Hepatocyte (in vitro differentiated cells): Measurements from ENCODE around the gene GRK6. TPM values are rescaled to one million over a fixed set of nuclear protein-coding genes. Genes with fewer than 3 reads are reported as not detected.

Experiments
- DNase-seq: peaks from one replicate; pipeline ENCODE4 v3.0.0-alpha.2; 2016; ENCODE audit warnings: low spot score
- H2AFZ ChIP-seq: fragments of 200-600 bp; sonication (generic); 2 replicates; pipeline ENCODE4 v1.6.0; 2016; ENCODE audit warnings: antibody characterized with exemption, mild to moderate bottlenecking
- H3K27ac ChIP-seq: fragments of 200-600 bp; sonication (generic); 2 replicates; pipeline ENCODE4 v1.5.1; 2016; ENCODE audit warnings: mild to moderate bottlenecking
- H3K27me3 ChIP-seq: fragments of 200-600 bp; sonication (generic); 2 replicates; pipeline ENCODE4 v1.6.1; 2016
- H3K36me3 ChIP-seq: fragments of 200-600 bp; sonication (generic); replicated peaks from 2 replicates; pipeline ENCODE4 v1.5.1; 2016; ENCODE audit warnings: low read depth; ENCODE audit not compliant: insufficient read depth
- H3K4me1 ChIP-seq: fragments of 200-600 bp; sonication (generic); 2 replicates; pipeline ENCODE4 v1.5.1; 2016; ENCODE audit warnings: mild to moderate bottlenecking, moderate library complexity; ENCODE audit not compliant: insufficient read depth
- H3K4me2 ChIP-seq: fragments of 200-600 bp; sonication (generic); 2 replicates; pipeline ENCODE4 v1.6.0; 2016
- H3K4me3 ChIP-seq: fragments of 200-600 bp; sonication (generic); 2 replicates; pipeline ENCODE4 v1.5.1; 2016; ENCODE audit warnings: mild to moderate bottlenecking
- H3K79me2 ChIP-seq: fragments of 200-600 bp; sonication (generic); 2 replicates; pipeline ENCODE4 v1.6.0; 2017; ENCODE audit warnings: mild to moderate bottlenecking
- H3K9me2 ChIP-seq: fragments of 200-600 bp; sonication (generic); replicated peaks from 2 replicates; pipeline ENCODE4 v1.6.0; 2017; ENCODE audit warnings: mild to moderate bottlenecking; ENCODE audit not compliant: insufficient read depth
- H3K9me3 ChIP-seq: fragments of 200-600 bp; sonication (generic); 2 replicates; pipeline ENCODE4 v1.5.1; 2016; ENCODE audit warnings: low read depth, mild to moderate bottlenecking
- H4K20me1 ChIP-seq: fragments of 200-600 bp; sonication (generic); 2 replicates; pipeline ENCODE4 v1.6.0; 2016; ENCODE audit warnings: mild to moderate bottlenecking; ENCODE audit not compliant: insufficient read depth, poor library complexity, severe bottlenecking
- CTCF ChIP-seq: fragments of 200-600 bp; sonication (generic); IDR thresholded peaks from 2 replicates; pipeline ENCODE4 v1.5.1; 2016; ENCODE audit warnings: antibody characterized with exemption, mild to moderate bottlenecking; ENCODE audit not compliant: poor library complexity
- EZH2 ChIP-seq: fragments of 200-600 bp; sonication (generic); IDR thresholded peaks from 2 replicates; pipeline ENCODE4 v1.6.1; 2016; ENCODE audit warnings: antibody characterized with exemption, mild to moderate bottlenecking, borderline replicate concordance
- EZH2phosphoT487 ChIP-seq: fragments of 200-600 bp; sonication (generic); IDR thresholded peaks from one replicate; pipeline ENCODE4 v1.6.1; 2018; ENCODE audit warnings: antibody characterized with exemption, mild to moderate bottlenecking, low read depth, moderate library complexity; ENCODE audit not compliant: unreplicated experiment, severe bottlenecking
- WGBS: methylation state at CpG from one replicate; pipeline ENCODE4 v1.1.6; 2016; ENCODE audit warnings: low lambda C conversion rate; ENCODE audit errors: missing lambda C conversion rate; 5-methylcytosine and 5-hydroxymethylcytosine counted together
- polyA plus RNA-seq: library from polyadenylated mRNA; unstranded; fragments of >200 nt; fragmentation: Nextera tagmentation; extraction: Ambion mirVana; gene quantifications from 2 replicates; pipeline ENCODE4 v1.2.1, GENCODE V29; 2016
- total RNA-seq: library from RNA; depleted of rRNA; stranded (reverse); fragments of >200 nt; gene quantifications from 2 replicates; pipeline ENCODE4 v1.2.3, GENCODE V29; 2014

Gene GRK6
- total and polyA plus RNA-seq, 2 experiments from 2014 or later = 29.3 to 31.1 TPM

- Histone ChIP-seq H3K79me2 (peaks cover 18% of the 10 kb centered on the region), H3K27me3 (no peaks in the 10 kb centered on the region), H3K27ac (no peak overlapping the region), H4K20me1 (peaks cover 8% of the 10 kb centered on the region), H3K4me1 (peaks cover 22% of the 10 kb centered on the region), H3K9me3 (no peaks in the 10 kb centered on the region), H3K36me3 (no peaks in the 10 kb centered on the region), H3K4me2 (no peak overlapping the region), H3K9me2 (no peaks in the 10 kb centered on the region), H2AFZ (no peak overlapping the region), H3K4me3 (no peak overlapping the region)
- WGBS = 97% methylated on average over 15 of the region's 16 CpGs
- no peak for TF ChIP-seq EZH2phosphoT487
- no peak for TF ChIP-seq CTCF
- no peak for TF ChIP-seq EZH2
- no peak for DNase-seq
These were observed 64.5 kb downstream of the GRK6 start for GRCh38 chr5:177490992-177491391.

GRCh38 chr5:177491429-177491945 lies 65.0 kb downstream of the GRK6 start:
- Histone ChIP-seq H4K20me1 (peaks cover 8% of the 10 kb centered on the region), H2AFZ (no peak overlapping the region), H3K27me3 (no peaks in the 10 kb centered on the region), H3K36me3 (no peaks in the 10 kb centered on the region), H3K4me1 (peaks cover 27% of the 10 kb centered on the region), H3K9me3 (no peaks in the 10 kb centered on the region), H3K27ac (no peak overlapping the region), H3K79me2 (peaks cover 20% of the 10 kb centered on the region), H3K4me3 (no peak overlapping the region), H3K4me2 (no peak overlapping the region), H3K9me2 (no peaks in the 10 kb centered on the region)
- TF ChIP-seq EZH2 = no peak
- no peak for TF ChIP-seq EZH2phosphoT487
- peak; percentile 53 for TF ChIP-seq CTCF
- peak; percentile 65 for DNase-seq
- WGBS = 44% methylated on average over 14 of the region's 43 CpGs

GRCh38 chr5:177491983-177492746 lies 65.7 kb downstream of the GRK6 start:
- TF ChIP-seq EZH2 = no peak
- H3K4me2 ChIP-seq = no peak overlapping the region
- H3K36me3 ChIP-seq = no peaks in the 10 kb centered on the region
- H3K27ac ChIP-seq = no peak overlapping the region
- 96% methylated on average over 43 of the region's 54 CpGs for WGBS
- no peak for DNase-seq
- H3K4me1 ChIP-seq = peaks cover 28% of the 10 kb centered on the region
- no peak overlapping the region for H2AFZ ChIP-seq
- peaks cover 8% of the 10 kb centered on the region for H4K20me1 ChIP-seq
- peaks cover 20% of the 10 kb centered on the region for H3K79me2 ChIP-seq
- H3K9me3 ChIP-seq = no peaks in the 10 kb centered on the region
- no peaks in the 10 kb centered on the region for H3K27me3 ChIP-seq
- no peaks in the 10 kb centered on the region for H3K9me2 ChIP-seq
- H3K4me3 ChIP-seq = no peak overlapping the region

Other genes with a start within 250 kb of the GRK6 start
- 25.7 and 30.3 TPM in 2 replicates for gene RAB24, start 123.0 kb upstream of the GRK6 start, total RNA-seq
- 64.6 and 76.6 TPM in 2 replicates for gene RAB24, start 123.0 kb upstream of the GRK6 start, polyA plus RNA-seq
- gene PRELID1, start 122.9 kb upstream of the GRK6 start, total RNA-seq = 228 and 245 TPM in 2 replicates
- 255 and 282 TPM in 2 replicates for gene PRELID1, start 122.9 kb upstream of the GRK6 start, polyA plus RNA-seq
- gene MXD3, start 114.8 kb upstream of the GRK6 start, total RNA-seq = 14.0 and 22.3 TPM in 2 replicates
- gene MXD3, start 114.8 kb upstream of the GRK6 start, polyA plus RNA-seq = 11.9 and 16.5 TPM in 2 replicates
- 357 and 366 TPM in 2 replicates for gene LMAN2, start 75.0 kb upstream of the GRK6 start, total RNA-seq
- 381 and 391 TPM in 2 replicates for gene LMAN2, start 75.0 kb upstream of the GRK6 start, polyA plus RNA-seq
- 26.1 and 36.5 TPM in 2 replicates for gene RGS14, start 68.8 kb upstream of the GRK6 start, total RNA-seq
- gene RGS14, start 68.8 kb upstream of the GRK6 start, polyA plus RNA-seq = 30.7 and 37.0 TPM in 2 replicates
- gene SLC34A1, start 42.2 kb upstream of the GRK6 start, total RNA-seq = 0.12 TPM in 1 of 2 replicates, not detected in the other
- gene SLC34A1, start 42.2 kb upstream of the GRK6 start, polyA plus RNA-seq = 0.33 TPM in 1 of 2 replicates, not detected in the other
- gene PFN3, start 26.0 kb upstream of the GRK6 start, total RNA-seq = not detected in 2 replicates
- gene PFN3, start 26.0 kb upstream of the GRK6 start, polyA plus RNA-seq = not detected in 2 replicates
- 16.5 and 18.2 TPM in 2 replicates for gene F12, start 17.1 kb upstream of the GRK6 start, total RNA-seq
- 46.6 and 49.8 TPM in 2 replicates for gene F12, start 17.1 kb upstream of the GRK6 start, polyA plus RNA-seq
- 4.8 TPM in 2 replicates for gene PRR7, start 20.1 kb downstream of the GRK6 start, total RNA-seq
- gene PRR7, start 20.1 kb downstream of the GRK6 start, polyA plus RNA-seq = 11.7 and 14.3 TPM in 2 replicates
- 83.7 and 107 TPM in 2 replicates for gene DBN1, start 47.0 kb downstream of the GRK6 start, total RNA-seq
- gene DBN1, start 47.0 kb downstream of the GRK6 start, polyA plus RNA-seq = 116 and 122 TPM in 2 replicates
- 43.5 and 57.1 TPM in 2 replicates for gene PDLIM7, start 70.9 kb downstream of the GRK6 start, total RNA-seq
- gene PDLIM7, start 70.9 kb downstream of the GRK6 start, polyA plus RNA-seq = 143 and 156 TPM in 2 replicates
- gene DOK3, start 83.2 kb downstream of the GRK6 start, total RNA-seq = 3.3 and 3.5 TPM in 2 replicates
- gene DOK3, start 83.2 kb downstream of the GRK6 start, polyA plus RNA-seq = 2.6 and 3.1 TPM in 2 replicates
- 45.0 and 65.9 TPM in 2 replicates for gene DDX41, start 90.3 kb downstream of the GRK6 start, total RNA-seq
- 42.8 and 50.7 TPM in 2 replicates for gene DDX41, start 90.3 kb downstream of the GRK6 start, polyA plus RNA-seq
- gene FAM193B, start 127.9 kb downstream of the GRK6 start, total RNA-seq = 31.4 and 67.6 TPM in 2 replicates
- gene FAM193B, start 127.9 kb downstream of the GRK6 start, polyA plus RNA-seq = 76.1 and 136 TPM in 2 replicates
- 171 and 187 TPM in 2 replicates for gene TMED9, start 165.5 kb downstream of the GRK6 start, total RNA-seq
- gene TMED9, start 165.5 kb downstream of the GRK6 start, polyA plus RNA-seq = 512 and 519 TPM in 2 replicates
- gene B4GALT7, start 173.5 kb downstream of the GRK6 start, total RNA-seq = 28.5 and 29.2 TPM in 2 replicates
- 60.7 and 67.6 TPM in 2 replicates for gene B4GALT7, start 173.5 kb downstream of the GRK6 start, polyA plus RNA-seq